Measurements from ENCODE around the gene SYNGR3. TPM values are rescaled to one million over a fixed set of nuclear protein-coding genes. Genes with fewer than 3 reads are reported as not detected.

Gene SYNGR3
- total and polyA plus RNA-seq, 2 of the 13 experiments (the other 11 are each of a cell fraction or from before 2014, with no cell fraction given), result 0.97 to 5.7 TPM

- TF ChIP-seq IRX3 (CRISPR knock-in tag; IDR thresholded peaks at IDR 0.05; ENCODE audit: borderline replicate concordance, low read depth) (0 out of 2 replicates have a peak, but pooled peaks have one; percentile 1), ZNF660 (CRISPR knock-in tag; IDR thresholded peaks at IDR 0.05; ENCODE audit: borderline replicate concordance, low read depth) (no peak), ZNF124 (CRISPR knock-in tag; IDR thresholded peaks at IDR 0.05) (peak; percentile 83; the same call in 1 of the 2 replicates), SNAPC5 (CRISPR knock-in tag; IDR thresholded peaks at IDR 0.05; ENCODE audit: borderline replicate concordance) (0 out of 2 replicates have a peak, but pooled peaks have one; percentile 13), ZNF577 (CRISPR knock-in tag; IDR thresholded peaks at IDR 0.05; ENCODE audit: borderline replicate concordance, low read depth) (no peak), RERE (CRISPR knock-in tag; IDR thresholded peaks at IDR 0.05; ENCODE audit: low read depth) (no peak), ZNF619 (CRISPR knock-in tag; IDR thresholded peaks at IDR 0.05) (no peak), KMT2B (CRISPR knock-in tag; IDR thresholded peaks at IDR 0.05) (no peak), ZNF605 (CRISPR knock-in tag; IDR thresholded peaks at IDR 0.05) (peak; percentile 23; the same call in 1 of the 2 replicates), KDM2A (CRISPR knock-in tag; IDR thresholded peaks at IDR 0.05; ENCODE audit: borderline replicate concordance, low read depth) (peak; percentile 82), IKZF4 (CRISPR knock-in tag; IDR thresholded peaks at IDR 0.05; ENCODE audit: borderline replicate concordance, low read depth, not compliant biosample characterization) (peak; percentile 48), CENPX (CRISPR knock-in tag; IDR thresholded peaks at IDR 0.05) (no peak), ZNF512 (CRISPR knock-in tag; IDR thresholded peaks at IDR 0.05) (no peak), KMT2A (CRISPR knock-in tag; IDR thresholded peaks at IDR 0.05) (peak; percentile 69; the same call in 1 of the 2 replicates), ZNF234 (CRISPR knock-in tag; conservative IDR thresholded peaks at IDR 0.05) (0 out of 2 replicates have a peak, but pooled peaks have one; percentile 37), PHB2 (IDR thresholded peaks at IDR 0.05; ENCODE audit: partially characterized antibody) (no peak), CHCHD3 (CRISPR knock-in tag; IDR thresholded peaks at IDR 0.05) (no peak), CHD4 (IDR thresholded peaks at IDR 0.05; ENCODE audit: borderline replicate concordance, low read length) (no peak), HINFP (CRISPR knock-in tag; IDR thresholded peaks at IDR 0.05; ENCODE audit: low read depth) (peak; percentile 37; the same call in 1 of the 2 replicates), NCOR1 (IDR thresholded peaks at IDR 0.05; ENCODE audit: borderline replicate concordance, low read length) (no peak)
Observed at GRCh38 chr16:1964506-1965395, 25.0 kb upstream of the SYNGR3 start, which contains the start of gene RPS2 (continued).

Data from HepG2 (cell line).